HepG2 (cell line): ENCODE results near the gene CORO7. TPM values are rescaled to one million over a fixed set of nuclear protein-coding genes. Genes with fewer than 3 reads are reported as not detected.

Source experiments
- ARNTL ChIP-seq: sonication (generic); formaldehyde crosslinking; IDR thresholded peaks from 2 replicates; pipeline ENCODE4 v1.4.0; 2020; ENCODE audit warnings: mild to moderate bottlenecking, missing genetic modification reagents
- ATRX ChIP-seq: sonication (generic); formaldehyde crosslinking; IDR thresholded peaks from 2 replicates; pipeline ENCODE4 v1.4.0; 2020; ENCODE audit warnings: missing genetic modification reagents, borderline replicate concordance
- CBX1 ChIP-seq: IDR thresholded peaks from one replicate; pipeline ENCODE4 v1.6.1; 2016; ENCODE audit warnings: antibody characterized with exemption, low read depth
- CBX5 ChIP-seq: sonication (generic); formaldehyde crosslinking; IDR thresholded peaks from 2 replicates; pipeline ENCODE4 v1.4.0; 2020; ENCODE audit warnings: missing genetic modification reagents, borderline replicate concordance
- MXI1 ChIP-seq: IDR thresholded peaks from 3 replicates; pipeline ENCODE4 v1.6.1; 2012; ENCODE audit warnings: low read depth, low read length, inconsistent platforms, borderline replicate concordance
- PAWR ChIP-seq: sonication (generic); formaldehyde crosslinking; IDR thresholded peaks from 2 replicates; pipeline ENCODE4 v1.4.0; 2020; ENCODE audit warnings: missing genetic modification reagents, mild to moderate bottlenecking, borderline replicate concordance
- SP5 ChIP-seq: IDR thresholded peaks from 2 replicates; pipeline ENCODE4 v1.6.1; 2016; ENCODE audit warnings: low read depth, borderline replicate concordance
- TAF15 ChIP-seq: fragments of 200-400 bp; formaldehyde crosslinking; IDR thresholded peaks from one replicate; pipeline ENCODE4 v1.6.1; 2018; ENCODE audit warnings: mild to moderate bottlenecking, low read depth, low read length; ENCODE audit not compliant: poor library complexity, severe bottlenecking
- TMF1 ChIP-seq: sonication (generic); formaldehyde crosslinking; IDR thresholded peaks from 2 replicates; pipeline ENCODE4 v1.8.1; 2022; ENCODE audit warnings: low read depth, missing genetic modification reagents
- ZNF180 ChIP-seq: sonication (generic); formaldehyde crosslinking; IDR thresholded peaks from 2 replicates; pipeline ENCODE4 v1.4.0; 2020; ENCODE audit warnings: low read depth, missing genetic modification reagents, borderline replicate concordance
- ZNF260 ChIP-seq: sonication (generic); formaldehyde crosslinking; IDR thresholded peaks from 2 replicates; pipeline ENCODE4 v1.4.0; 2020; ENCODE audit warnings: missing genetic modification reagents, low read depth, mild to moderate bottlenecking, borderline replicate concordance
- ZNF460 ChIP-seq: sonication (generic); formaldehyde crosslinking; IDR thresholded peaks from 2 replicates; pipeline ENCODE4 v1.5.1; 2020; ENCODE audit warnings: missing genetic modification reagents, mild to moderate bottlenecking, borderline replicate concordance
- ZNF670 ChIP-seq: sonication (generic); formaldehyde crosslinking; IDR thresholded peaks from 2 replicates; pipeline ENCODE4 v1.8.0; 2022; ENCODE audit warnings: mild to moderate bottlenecking, missing genetic modification reagents, borderline replicate concordance
- ZNF777 ChIP-seq: sonication (generic); formaldehyde crosslinking; IDR thresholded peaks from 2 replicates; pipeline ENCODE4 v1.4.0; 2020; ENCODE audit warnings: missing genetic modification reagents
- polyA plus RNA-seq, 8 experiments: library from polyadenylated mRNA; depleted of rRNA in 3 of 8; stranded (reverse) in 7 of 8; unstranded in 1 of 8; fragments of >200 nt; fragmentation: Illumina TruSeq in 4 of 8; extraction: Trizol in 4 of 8; gene quantifications; 2 replicates each; pipeline versions ENCODE4 v1.2.1 to v1.2.3, GENCODE V29; 2011 to 2016; ENCODE audit warnings: low read depth in 4 of 8, missing spikeins in 1 of 8, mixed read lengths in 1 of 8; ENCODE audit not compliant: insufficient read depth in 1 of 8
- total RNA-seq, 5 experiments: library from RNA; depleted of rRNA; stranded (reverse); fragments of >200 nt; fragmentation: Illumina TruSeq; extraction: Trizol; gene quantifications; 2 replicates each; pipeline ENCODE4 v1.2.3, GENCODE V29; 2016; ENCODE audit warnings: low read depth in 1 of 5
- TF ChIP-seq, protein P1 (sequence below), 2 experiments: sonication (generic) in 1 of 2; formaldehyde crosslinking in 1 of 2; IDR thresholded peaks; 2 replicates each; pipeline versions ENCODE4 v1.5.1 to v1.6.1; 2011 to 2020; ENCODE audit warnings: borderline replicate concordance in 1 of 2, low read depth in 1 of 2, low read length in 1 of 2, mild to moderate bottlenecking in 1 of 2, missing genetic modification reagents in 1 of 2, moderate library complexity in 1 of 2
- TF ChIP-seq, protein P2 (sequence below): sonication (generic); formaldehyde crosslinking; IDR thresholded peaks from 2 replicates; pipeline ENCODE4 v1.8.1; 2023; ENCODE audit warnings: mild to moderate bottlenecking, inconsistent platforms, moderate library complexity, missing genetic modification reagents, borderline replicate concordance
- TF ChIP-seq, protein P3 (sequence below): sonication (generic); formaldehyde crosslinking; IDR thresholded peaks from 2 replicates; pipeline ENCODE4 v1.4.0; 2020; ENCODE audit warnings: missing genetic modification reagents, borderline replicate concordance
- TF ChIP-seq, protein P4 (sequence below): sonication (generic); formaldehyde crosslinking; IDR thresholded peaks from 2 replicates; pipeline ENCODE4 v1.4.0; 2020; ENCODE audit warnings: missing genetic modification reagents
- TF ChIP-seq, protein P5 (sequence below): sonication (generic); formaldehyde crosslinking; IDR thresholded peaks from 2 replicates; pipeline ENCODE4 v1.8.0; 2022; ENCODE audit warnings: mild to moderate bottlenecking, missing genetic modification reagents, borderline replicate concordance
- TF ChIP-seq, protein P6 (sequence below): IDR thresholded peaks from 2 replicates; pipeline ENCODE4 v1.6.1; 2016; ENCODE audit warnings: control low read depth

The CORO7 gene
- total and polyA plus RNA-seq, 2 of the 13 experiments (the other 11 are each of a cell fraction or from before 2014, with no cell fraction given) = 9.9 to 14.3 TPM

DNA sequence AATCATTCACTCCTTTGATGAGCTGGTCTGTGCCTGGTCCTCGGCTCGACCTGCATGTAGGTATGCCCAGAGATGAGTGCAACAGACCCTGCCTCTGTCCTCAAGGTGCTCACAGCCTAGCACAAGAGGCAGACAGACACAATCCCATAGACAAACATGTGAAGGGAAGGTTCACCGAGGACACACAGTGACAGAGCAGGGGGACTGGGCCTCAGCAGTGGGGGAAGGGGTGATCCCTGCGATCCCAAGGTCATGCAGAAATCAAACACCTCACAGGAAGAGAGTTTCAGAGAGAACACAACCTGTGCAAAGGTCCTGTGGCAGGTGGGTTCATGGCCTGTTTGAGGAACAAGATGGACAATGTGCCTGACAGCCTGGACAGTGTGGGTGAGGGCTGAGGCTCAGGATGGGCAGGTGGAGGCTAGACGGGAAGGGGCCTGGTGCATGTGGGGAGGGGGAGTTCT lies 49.0 kb downstream of the CORO7 start (continued):
- peak; percentile 58; the same call in 1 of the 3 replicates for TF ChIP-seq MXI1
- no peak for TF ChIP-seq ZNF180
- TF ChIP-seq ATRX = no peak
- TF ChIP-seq ZNF670 (CRISPR knock-in tag) = no peak
- TF ChIP-seq, protein P1, sequence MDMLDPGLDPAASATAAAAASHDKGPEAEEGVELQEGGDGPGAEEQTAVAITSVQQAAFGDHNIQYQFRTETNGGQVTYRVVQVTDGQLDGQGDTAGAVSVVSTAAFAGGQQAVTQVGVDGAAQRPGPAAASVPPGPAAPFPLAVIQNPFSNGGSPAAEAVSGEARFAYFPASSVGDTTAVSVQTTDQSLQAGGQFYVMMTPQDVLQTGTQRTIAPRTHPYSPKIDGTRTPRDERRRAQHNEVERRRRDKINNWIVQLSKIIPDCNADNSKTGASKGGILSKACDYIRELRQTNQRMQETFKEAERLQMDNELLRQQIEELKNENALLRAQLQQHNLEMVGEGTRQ (IDR thresholded peaks at IDR 0.05; ENCODE audit: low read depth, low read length) = no peak
- TF ChIP-seq, protein P1 (CRISPR knock-in tag; IDR thresholded peaks at IDR 0.05; ENCODE audit: borderline replicate concordance) = no peak
- TF ChIP-seq CBX5 (CRISPR knock-in tag) = peak; percentile 61
- TF ChIP-seq TAF15 = no peak
- TF ChIP-seq, protein P2, sequence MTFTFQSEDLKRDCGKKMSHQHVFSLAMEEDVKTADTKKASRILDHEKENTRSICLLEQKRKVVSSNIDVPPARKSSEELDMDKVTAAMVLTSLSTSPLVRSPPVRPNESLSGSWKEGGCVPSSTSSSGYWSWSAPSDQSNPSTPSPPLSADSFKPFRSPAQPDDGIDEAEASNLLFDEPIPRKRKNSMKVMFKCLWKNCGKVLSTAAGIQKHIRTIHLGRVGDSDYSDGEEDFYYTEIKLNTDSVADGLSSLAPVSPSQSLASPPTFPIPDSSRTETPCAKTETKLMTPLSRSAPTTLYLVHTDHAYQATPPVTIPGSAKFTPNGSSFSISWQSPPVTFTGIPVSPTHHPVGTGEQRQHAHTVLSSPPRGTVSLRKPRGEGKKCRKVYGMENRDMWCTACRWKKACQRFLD (CRISPR knock-in tag) = no peak
- TF ChIP-seq, protein P3, sequence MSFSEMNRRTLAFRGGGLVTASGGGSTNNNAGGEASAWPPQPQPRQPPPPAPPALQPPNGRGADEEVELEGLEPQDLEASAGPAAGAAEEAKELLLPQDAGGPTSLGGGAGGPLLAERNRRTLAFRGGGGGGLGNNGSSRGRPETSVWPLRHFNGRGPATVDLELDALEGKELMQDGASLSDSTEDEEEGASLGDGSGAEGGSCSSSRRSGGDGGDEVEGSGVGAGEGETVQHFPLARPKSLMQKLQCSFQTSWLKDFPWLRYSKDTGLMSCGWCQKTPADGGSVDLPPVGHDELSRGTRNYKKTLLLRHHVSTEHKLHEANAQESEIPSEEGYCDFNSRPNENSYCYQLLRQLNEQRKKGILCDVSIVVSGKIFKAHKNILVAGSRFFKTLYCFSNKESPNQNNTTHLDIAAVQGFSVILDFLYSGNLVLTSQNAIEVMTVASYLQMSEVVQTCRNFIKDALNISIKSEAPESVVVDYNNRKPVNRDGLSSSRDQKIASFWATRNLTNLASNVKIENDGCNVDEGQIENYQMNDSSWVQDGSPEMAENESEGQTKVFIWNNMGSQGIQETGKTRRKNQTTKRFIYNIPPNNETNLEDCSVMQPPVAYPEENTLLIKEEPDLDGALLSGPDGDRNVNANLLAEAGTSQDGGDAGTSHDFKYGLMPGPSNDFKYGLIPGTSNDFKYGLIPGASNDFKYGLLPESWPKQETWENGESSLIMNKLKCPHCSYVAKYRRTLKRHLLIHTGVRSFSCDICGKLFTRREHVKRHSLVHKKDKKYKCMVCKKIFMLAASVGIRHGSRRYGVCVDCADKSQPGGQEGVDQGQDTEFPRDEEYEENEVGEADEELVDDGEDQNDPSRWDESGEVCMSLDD = no peak
- TF ChIP-seq, protein P4, sequence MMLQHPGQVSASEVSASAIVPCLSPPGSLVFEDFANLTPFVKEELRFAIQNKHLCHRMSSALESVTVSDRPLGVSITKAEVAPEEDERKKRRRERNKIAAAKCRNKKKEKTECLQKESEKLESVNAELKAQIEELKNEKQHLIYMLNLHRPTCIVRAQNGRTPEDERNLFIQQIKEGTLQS (CRISPR knock-in tag) = no peak
- no peak for TF ChIP-seq CBX1
- TF ChIP-seq ZNF260 (CRISPR knock-in tag) = no peak
- TF ChIP-seq PAWR (CRISPR knock-in tag) = no peak
- TF ChIP-seq TMF1 (CRISPR knock-in tag) = no peak; the same call in 1 of the 2 replicates
- TF ChIP-seq, protein P5, sequence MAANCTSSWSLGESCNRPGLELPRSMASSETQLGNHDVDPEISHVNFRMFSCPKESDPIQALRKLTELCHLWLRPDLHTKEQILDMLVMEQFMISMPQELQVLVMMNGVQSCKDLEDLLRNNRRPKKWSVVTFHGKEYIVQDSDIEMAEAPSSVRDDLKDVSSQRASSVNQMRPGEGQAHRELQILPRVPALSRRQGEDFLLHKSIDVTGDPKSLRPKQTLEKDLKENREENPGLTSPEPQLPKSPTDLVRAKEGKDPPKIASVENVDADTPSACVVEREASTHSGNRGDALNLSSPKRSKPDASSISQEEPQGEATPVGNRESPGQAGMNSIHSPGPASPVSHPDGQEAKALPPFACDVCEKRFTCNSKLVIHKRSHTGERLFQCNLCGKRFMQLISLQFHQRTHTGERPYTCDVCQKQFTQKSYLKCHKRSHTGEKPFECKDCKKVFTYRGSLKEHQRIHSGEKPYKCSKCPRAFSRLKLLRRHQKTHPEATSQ = 0 out of 2 replicates have a peak, but pooled peaks have one; percentile 33
- TF ChIP-seq ZNF777 = no peak
- peak; percentile 77 for TF ChIP-seq ARNTL (CRISPR knock-in tag)
- no peak for TF ChIP-seq ZNF460 (CRISPR knock-in tag)
- TF ChIP-seq, protein P6, sequence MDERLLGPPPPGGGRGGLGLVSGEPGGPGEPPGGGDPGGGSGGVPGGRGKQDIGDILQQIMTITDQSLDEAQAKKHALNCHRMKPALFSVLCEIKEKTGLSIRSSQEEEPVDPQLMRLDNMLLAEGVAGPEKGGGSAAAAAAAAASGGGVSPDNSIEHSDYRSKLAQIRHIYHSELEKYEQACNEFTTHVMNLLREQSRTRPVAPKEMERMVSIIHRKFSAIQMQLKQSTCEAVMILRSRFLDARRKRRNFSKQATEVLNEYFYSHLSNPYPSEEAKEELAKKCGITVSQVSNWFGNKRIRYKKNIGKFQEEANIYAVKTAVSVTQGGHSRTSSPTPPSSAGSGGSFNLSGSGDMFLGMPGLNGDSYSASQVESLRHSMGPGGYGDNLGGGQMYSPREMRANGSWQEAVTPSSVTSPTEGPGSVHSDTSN (CRISPR knock-in tag) = no peak
- no peak for TF ChIP-seq SP5 (CRISPR knock-in tag)
